Activated effector memory CD4-positive, alpha-beta T cell treated with Interleukin-2 at 50 U/mL for 16 hours (primary cell): ENCODE measurements around the gene HSD17B14.
"Not testable (repeated sequence)": the region's sequence is repeated elsewhere in the genome, so short reads cannot be mapped to it uniquely, and the experiment has no call there.

Experiments used
- DNase-seq: peaks from one replicate; pipeline ENCODE4 v3.0.0-alpha.2; 2020

The HSD17B14 gene

DNA sequence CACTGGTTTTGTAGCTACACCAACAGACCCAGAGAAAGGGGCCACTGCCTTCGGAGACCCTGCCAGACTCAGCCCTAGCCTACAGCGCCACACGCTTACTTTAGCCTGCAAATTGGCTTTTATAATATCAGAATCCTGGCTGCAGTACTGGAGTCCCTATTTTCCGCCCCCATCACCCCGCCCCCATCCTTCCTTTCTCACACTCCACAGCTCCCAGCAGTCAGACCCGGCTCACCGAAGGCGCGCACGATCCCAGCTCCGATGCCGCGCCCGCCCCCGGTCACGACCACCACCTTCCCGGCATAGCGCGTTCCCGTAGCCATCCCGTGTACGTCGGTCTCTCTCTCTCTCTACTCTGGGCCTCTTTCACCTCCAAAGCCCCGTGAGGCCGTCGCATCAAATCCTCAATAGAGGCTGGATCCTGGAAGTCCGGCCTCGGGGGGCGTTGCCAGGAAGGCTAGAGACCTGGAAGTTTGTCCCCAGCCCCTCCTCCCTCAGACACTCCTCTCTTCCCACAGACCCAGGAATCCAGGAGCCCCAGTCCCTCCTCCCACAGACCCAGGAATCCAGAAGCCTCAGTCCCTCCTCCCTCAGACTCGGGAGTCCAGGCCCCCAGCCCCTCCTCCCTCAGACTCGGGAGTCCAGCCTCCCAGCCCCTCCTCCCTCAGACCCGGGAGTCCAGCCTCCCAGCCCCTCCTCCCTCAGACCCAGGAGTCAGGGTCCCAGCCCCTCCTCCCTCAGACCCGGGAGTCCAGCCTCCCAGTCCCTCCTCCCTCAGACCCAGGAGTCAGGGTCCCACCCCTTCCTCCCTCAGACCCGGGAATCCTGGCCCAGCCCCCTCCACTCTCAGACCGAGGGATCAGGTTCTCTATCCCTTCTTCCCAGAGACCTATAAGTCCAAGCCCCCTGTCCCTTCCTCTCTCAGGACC lies at the start of gene HSD17B14:
Gene HSD17B14 (minus strand): TSS at position 403 of the 929 bp plus-strand sequence. CDS start 80 bp downstream, at position 323.
- no peak for DNase-seq

DNA sequence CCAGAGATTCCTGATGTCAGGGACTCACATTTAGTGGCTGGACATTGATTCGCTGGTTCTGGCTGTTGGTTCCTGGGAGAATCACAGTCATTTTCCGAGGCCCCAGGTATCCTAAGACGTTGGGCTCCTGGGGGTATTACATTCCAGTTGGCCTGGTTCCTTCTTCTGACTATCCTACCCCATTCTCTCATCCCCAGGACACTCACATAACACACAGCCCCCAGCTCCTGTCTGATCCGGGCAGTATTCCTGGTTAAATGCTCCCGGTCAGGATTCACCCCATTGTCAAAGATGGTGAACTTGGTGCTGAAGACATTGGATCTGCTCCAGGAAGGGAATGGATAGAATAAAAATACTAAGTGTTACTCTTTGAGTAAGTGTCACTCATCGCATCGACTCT lies 47.4 kb upstream of the HSD17B14 start:
- no peak for DNase-seq

DNA sequence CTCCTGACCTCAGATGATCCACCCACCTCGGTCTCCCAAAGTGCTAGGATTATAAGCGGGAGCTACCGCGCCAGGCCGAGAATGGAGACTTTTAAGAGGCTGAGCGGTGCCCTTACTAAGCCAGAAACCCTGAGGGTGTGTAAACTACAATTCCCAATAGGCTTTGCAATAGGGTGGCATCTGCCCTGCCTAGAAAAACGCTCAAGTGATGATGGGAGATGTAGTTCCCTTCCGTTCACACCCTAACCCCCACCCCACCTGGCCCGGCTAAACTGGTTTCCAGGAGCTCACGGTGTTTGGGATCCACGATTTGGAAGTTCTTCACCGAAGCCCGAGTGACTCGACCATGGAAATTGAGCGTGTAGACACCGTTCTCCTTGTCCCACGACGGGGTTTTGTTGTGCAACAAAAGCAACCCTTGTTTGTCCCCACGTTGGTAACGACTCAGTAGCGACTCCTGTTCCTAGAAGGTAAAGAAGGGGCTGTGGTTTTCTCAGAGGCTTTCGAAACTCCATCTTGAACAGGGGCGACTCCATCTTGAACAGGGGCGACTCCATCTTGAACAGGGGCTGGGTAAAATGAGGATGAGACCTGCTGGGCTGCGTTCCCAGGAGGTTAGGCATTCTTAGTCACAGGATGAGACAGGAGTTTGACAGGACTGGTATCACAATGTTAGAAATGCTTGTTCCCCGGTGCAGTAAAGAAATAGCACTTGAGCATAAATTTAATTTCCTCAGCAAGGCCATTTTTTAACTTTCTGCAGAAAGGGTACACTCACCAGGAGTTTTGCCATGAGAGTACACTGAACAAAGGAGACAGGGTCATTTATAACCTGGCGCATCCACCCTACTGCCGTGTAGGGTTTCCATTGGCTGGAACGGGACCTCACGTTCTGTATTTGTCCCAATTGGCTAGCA lies 45.7 kb upstream of the HSD17B14 start:
- no peak for DNase-seq

DNA sequence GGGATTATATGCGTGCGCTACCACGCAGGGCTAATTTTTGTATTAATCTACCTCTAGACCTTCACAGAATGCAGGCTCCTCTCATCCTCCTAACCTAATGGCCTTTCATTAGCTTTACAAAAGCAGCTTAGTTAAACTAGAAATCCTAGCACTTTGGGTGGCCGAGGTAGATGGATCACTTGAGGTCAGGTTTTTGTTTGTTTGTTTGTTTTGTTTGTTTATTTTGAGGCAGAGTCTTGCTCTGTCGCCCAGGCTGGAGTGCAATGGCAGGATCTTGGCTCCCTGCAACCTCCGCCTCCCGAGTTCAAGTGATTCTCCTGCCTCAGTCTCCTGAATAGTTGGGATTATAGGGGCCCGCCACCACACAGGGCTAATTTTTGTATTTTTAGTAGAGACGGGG lies 43.4 kb upstream of the HSD17B14 start:
- DNase-seq = not testable (repeated sequence)

DNA sequence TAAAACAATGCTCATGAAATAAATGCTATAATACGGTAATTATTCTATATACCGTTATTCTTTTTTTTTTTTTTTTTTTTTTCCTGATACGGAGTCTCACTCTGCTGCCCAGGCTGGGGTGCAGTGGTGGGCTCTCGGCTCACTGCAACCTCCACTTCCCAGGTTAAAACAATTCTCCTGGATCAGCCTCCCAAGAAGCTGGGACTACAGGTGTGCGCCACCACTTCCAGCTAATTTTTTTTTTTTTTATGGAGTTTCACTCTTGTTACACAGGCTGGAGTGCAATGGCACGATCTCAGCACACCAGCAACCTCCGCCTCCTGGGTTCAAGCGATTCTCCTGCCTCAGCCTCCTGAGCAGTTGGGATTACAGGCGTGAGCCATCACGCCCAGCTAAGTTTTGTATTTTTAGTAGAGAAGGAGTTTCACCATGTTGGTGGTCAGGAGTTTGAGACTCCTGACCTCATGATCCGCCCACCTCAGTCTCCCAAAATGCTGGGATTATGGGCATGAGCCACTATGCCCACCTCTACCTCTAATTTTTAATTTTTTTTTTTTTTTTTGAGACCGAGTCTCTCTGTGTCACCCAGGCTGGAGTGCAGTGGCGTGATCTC lies 42.8 kb upstream of the HSD17B14 start:
- no peak for DNase-seq

DNA sequence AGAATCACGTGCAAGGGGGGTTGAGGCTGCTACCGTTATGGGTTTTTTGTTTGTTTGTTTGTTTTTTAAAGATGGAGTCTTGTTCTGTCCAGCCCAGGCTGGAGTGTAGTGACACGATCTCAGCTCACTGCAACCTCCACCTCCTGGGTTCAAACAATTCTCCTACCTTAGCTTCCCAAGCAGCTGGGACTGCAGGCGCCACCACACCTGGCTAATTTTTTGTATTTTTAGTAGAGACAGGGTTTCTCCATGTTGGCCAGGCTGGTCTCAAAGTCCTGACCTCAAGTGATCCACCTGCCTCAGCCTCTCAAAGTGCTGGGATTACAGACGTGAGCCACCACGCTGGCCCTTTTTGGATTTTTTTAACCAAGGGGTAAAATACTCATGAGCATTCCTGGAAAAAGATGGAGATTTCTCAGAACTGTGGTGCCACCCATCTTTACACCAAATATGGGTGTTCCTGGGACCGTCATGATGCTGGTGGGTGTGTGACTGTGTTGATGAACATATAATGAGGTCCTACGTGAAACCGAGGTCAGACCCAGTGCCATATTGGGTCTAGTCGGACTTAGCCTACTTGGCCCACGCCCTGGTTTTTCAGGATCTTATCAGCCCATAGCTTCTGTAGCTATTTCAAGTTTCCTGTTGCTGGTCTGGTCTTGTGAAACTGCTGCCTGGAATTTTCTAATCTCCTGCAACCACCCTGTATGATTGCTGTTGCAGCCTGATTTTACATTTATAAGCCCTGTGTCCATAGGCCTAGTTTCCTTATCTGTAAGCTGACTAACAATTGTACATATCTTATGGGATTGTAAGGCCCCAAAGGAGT lies 42.1 kb upstream of the HSD17B14 start:
- no peak for DNase-seq

DNA sequence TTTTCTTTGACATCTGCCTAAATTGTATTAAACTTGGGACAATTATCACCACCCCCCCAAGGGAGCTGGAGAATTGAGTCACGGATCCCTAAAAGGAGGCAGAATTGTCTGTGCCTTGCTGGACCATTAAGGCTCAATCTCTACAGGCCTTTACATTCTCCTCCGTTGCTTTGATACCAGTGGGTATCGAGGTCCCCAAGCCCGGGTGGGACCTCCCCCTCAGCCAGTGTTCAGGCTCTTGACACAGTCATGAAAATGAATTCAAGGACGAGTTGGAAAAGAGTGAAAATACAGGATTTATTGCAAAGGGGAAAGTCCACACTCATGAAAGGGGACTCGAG lies 41.5 kb upstream of the HSD17B14 start:
- DNase-seq = no peak

DNA sequence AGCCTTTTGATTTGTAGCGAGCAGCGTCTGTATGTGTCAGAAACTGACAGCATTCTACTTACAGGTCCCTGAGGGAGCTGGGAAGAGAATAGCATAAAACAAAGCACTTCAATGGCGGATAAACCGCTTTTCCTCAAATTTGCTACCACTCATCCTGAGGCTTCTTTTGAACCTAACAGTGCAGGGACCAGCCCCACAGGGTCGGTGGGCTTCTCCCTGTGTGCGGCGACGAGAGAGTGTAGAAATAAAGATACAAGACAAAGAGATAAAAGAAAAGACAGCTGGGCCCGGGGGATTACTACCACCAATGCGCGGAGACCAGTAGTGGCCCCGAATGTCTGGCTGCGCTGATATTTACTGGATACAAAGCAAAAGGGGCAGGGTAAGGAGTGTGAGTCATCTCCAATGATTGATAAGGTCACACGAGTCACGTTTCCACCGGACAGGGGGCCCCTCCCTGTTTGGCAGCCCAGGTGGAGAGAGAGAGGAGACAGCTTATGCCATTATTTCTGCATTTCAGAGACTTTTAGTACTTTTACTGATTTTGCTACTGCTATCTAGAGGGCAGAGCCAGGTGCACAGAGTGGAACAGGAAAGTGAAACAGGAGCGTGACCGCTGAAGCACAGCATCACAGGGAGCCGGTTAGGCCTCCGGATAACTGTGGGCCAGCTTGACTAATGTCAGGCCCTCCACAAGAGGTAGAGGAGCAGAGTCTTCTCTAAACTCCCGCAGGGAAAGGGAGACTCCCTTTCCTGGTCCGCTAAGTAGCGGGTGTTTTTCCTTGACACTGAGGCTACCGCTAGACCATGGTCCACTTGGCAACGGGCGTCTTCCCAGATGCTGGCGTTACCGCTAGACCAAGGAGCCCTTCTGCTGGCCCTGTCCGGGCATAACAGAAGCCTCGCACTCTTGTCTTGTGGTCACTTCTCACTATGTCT lies 40.0 kb upstream of the HSD17B14 start:
- DNase-seq = not testable (repeated sequence)

DNA sequence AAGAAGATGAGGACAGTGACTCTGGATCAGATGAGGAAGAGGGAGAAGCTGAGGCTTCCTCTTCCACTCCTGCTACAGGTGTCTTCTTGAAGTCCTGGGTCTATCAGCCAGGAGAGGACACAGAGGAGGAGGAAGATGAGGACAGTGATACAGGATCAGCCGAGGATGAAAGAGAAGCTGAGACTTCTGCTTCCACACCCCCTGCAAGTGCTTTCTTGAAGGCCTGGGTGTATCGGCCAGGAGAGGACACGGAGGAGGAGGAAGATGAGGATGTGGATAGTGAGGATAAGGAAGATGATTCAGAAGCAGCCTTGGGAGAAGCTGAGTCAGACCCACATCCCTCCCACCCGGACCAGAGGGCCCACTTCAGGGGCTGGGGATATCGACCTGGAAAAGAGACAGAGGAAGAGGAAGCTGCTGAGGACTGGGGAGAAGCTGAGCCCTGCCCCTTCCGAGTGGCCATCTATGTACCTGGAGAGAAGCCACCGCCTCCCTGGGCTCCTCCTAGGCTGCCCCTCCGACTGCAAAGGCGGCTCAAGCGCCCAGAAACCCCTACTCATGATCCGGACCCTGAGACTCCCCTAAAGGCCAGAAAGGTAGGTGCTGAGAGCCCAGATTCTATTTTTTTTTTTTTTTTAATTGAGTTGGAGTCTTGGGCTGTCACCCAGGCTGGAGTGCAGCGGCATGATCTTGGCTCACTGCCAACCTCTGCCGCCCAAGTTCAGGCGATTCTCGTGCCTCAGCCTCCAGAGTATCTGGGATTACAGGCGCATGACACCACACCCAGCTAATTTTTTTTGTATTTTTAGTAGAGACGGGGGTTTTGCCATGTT lies 38.2 kb upstream of the HSD17B14 start:
- no peak for DNase-seq

DNA sequence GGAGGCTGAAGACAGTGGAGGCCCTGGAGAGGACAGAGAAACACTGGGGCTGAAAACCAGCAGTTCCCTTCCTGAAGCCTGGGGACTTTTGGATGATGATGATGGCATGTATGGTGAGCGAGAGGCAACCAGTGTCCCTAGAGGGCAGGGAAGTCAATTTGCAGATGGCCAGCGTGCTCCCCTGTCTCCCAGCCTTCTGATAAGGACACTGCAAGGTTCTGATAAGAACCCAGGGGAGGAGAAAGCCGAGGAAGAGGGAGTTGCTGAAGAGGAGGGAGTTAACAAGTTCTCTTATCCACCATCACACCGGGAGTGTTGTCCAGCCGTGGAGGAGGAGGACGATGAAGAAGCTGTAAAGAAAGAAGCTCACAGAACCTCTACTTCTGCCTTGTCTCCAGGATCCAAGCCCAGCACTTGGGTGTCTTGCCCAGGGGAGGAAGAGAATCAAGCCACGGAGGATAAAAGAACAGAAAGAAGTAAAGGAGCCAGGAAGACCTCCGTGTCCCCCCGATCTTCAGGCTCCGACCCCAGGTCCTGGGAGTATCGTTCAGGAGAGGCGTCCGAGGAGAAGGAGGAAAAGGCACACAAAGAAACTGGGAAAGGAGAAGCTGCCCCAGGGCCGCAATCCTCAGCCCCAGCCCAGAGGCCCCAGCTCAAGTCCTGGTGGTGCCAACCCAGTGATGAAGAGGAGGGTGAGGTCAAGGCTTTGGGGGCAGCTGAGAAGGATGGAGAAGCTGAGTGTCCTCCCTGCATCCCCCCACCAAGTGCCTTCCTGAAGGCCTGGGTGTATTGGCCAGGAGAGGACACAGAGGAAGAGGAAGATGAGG lies 37.4 kb upstream of the HSD17B14 start:
- DNase-seq = no peak

DNA sequence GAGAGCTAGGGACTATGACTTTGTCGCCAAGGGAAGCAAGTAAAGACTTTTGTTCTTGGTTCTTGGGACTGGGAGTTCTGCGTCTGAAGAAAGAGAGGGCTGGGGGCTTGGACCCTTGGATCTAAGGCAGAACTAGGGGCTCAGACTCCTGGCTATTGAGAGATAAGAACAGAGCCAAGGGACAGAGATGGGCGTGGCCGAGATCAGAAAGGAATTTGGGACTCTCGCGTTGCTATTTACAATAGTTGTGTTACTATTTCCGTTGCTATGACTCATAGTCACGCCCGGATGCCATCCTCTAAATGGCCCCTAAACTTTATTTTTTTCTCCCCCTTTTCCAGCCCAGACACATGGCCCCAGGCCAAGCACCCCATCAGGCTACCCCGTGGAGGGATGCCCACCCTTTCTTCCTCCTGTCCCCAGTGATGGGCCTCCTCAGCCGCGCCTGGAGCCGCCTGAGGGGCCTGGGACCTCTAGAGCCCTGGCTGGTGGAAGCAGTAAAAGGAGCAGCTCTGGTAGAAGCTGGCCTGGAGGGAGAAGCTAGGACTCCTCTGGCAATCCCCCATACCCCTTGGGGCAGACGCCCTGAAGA lies 36.7 kb upstream of the HSD17B14 start:
- peak; percentile 56 for DNase-seq

DNA sequence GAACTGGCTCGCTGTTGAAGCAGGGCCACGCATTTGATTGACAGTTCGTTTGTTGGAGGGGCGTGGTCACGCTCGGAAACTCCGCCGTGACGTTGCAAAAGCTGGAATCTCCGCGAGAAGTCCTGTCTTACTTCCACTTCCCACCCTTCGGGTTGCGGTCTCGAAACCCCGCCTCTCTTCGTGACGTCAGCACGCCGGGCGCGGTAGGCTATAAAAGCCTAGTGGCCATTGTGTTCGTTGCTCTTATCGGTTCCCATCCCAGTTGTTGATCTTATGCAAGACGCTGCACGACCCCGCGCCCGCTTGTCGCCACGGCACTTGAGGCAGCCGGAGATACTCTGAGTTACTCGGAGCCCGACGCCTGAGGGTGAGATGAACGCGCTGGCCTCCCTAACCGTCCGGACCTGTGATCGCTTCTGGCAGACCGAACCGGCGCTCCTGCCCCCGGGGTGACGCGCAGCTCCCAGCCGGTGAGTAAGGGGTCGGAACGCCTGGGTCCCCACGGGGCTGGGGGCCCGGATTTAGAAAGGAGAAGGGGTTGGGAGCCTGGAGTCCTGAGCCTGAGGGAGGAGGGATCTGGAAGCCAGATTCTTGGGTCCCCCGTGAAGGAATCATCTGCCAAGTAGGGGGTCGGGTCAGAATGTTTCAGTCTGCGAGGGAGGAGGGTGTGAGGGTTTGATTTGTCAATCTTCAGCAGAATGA lies 36.0 kb upstream of the HSD17B14 start, which contains the start of gene PPP1R15A:
Gene PPP1R15A (plus strand): TSS at position 240 of the 702 bp plus-strand sequence. CDS start 813 bp downstream, outside the sequence.
- peak; percentile 96 for DNase-seq

DNA sequence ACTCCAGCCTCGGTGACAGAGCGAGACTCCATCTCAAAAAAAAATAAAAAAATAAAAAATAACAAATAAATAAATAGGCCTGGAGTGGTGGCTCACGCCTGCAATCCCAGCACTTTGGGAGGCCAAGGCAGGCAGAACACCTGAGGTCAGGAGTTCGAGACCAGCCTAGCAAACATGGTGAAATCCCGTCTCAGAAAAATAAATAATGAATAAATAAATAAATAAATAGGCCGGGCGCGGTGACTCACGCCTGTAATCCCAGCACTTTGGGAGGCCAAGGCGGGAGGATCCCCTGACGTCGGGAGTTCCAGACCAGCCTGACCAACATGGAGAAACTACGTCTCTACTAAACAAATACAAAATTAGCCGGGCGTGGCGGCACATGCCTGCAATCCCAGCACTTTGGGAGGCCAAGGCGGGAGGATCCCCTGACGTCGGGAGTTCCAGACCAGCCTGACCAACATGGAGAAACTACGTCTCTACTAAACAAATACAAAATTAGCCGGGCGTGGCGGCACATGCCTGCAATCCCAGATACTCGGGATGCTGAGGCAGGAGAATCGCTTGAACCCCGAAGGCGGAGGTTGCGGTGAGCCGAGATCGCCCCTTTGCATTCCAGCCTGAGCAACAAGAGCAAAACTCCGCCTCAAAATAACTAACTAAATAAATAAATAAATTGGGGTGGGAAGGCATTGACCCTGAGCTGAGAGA lies 35.3 kb upstream of the HSD17B14 start:
- DNase-seq = not testable (repeated sequence)

DNA sequence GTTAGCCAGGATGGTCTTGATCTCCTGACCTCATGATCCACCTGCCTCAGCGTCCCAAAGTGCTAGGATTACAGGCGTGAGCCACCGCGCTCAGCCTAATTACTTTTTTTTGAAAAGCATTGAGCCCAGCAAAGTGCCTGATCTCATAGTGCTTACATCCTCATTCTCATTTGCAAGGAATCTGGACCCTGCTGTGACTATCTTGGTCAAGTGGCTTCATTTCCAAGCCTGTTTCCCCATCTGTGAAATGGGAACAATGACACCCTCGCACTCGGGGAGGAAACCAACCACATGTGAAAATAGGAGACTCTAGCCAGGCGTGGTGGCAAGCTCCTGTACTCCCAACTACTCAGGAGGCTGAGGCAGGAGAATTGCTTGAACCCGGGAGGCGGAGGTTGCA lies 33.8 kb upstream of the HSD17B14 start:
- no peak for DNase-seq

DNA sequence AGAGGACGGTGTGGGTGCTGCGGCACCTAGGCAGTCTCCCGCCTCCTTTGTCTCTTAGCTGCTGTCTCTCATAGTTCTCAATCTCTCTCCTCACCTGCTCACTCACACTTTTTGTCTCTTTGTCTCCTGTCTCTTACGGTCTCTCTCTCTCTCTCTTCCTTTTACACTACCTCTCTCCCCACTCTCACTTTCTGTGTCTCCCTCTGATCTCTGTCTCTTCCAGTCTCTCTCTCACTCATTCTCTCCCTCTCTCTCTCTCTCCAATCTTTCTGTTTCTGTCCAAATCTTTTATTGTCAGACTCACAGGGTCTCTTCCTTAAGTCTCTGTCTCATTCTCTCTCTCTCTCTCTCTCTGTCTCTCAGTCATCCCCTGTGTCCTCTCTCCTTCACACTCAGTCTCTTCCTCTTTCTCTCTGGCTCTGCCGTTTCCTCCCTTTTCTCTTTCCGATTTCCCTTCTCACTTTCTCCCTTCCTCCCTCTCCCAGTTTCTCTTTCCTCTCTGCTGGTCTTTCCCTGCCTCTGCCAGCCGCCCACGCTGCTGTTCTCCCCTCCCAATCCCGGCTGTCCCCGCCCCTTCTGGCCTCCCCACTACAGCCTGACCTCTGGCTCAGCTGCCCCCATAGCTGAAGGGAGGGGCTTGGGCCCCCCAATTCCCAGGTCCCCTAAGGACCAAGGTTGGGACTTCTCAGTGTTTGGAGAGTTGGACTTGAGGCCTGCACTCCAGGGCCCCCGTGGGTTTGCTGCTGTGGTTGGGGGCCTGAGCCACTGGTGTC lies 32.0 kb upstream of the HSD17B14 start, which contains the start of gene PLEKHA4:
Gene PLEKHA4 (minus strand): TSS at position 504 of the 773 bp plus-strand sequence. CDS start 997 bp downstream, outside the sequence.
- DNase-seq = no peak

DNA sequence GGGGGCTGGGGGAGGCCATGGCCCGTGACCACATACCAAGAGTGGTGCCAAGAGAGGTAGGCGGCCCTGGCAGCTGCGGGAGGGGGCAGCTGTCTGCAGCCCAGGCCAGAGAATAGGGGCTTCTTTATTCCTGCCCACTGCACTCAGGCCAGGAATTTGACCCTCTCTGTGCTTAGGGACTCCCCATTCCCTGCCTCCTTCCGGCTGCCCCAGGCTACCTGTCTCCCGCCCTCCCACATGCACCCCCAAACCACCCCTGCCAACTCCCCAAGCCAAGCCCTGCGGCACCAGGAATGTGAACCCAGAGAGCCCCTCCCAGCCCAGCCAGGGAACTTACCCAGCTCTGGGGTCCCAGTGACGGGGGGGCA lies 31.4 kb upstream of the HSD17B14 start:
- no peak for DNase-seq
